Loucy (cell line): ENCODE measurements around the gene RANBP3.

Source experiments
- CTCF ChIP-seq: fragments of 200-600 bp; sonication (generic); conservative IDR thresholded peaks from 2 replicates; pipeline ENCODE4 v1.5.1; 2014; ENCODE audit warnings: mild to moderate bottlenecking, antibody characterized with exemption, low read length
- EZH2phosphoT487 ChIP-seq: fragments of 200-600 bp; IDR thresholded peaks from 2 replicates; pipeline ENCODE4 v1.6.1; 2018; ENCODE audit warnings: antibody characterized with exemption, mild to moderate bottlenecking, moderate library complexity, borderline replicate concordance

- TF ChIP-seq CTCF, result no peak
- no peak for TF ChIP-seq EZH2phosphoT487
Observed at GRCh38 chr19:6020972-6021805, 43.2 kb upstream of the RANBP3 start.
